Activated T-cell treated with anti-CD3 and anti-CD28 coated beads, Interleukin-2, amount 50 U/mL, for 24 hours (primary cell): ENCODE results near the gene DAZAP1.

Experiments
- DNase-seq: peaks from one replicate; pipeline ENCODE4 v3.0.0-alpha.2; 2020
- H3K27ac Mint-ChIP-seq: 2 replicates; pipeline ENCODE4 v1.8.0; 2020; ENCODE audit warnings: mild to moderate bottlenecking, mixed read lengths
- H3K27me3 Mint-ChIP-seq: 2 replicates; pipeline ENCODE4 v1.8.0; 2020; ENCODE audit warnings: mixed read lengths
- H3K36me3 Mint-ChIP-seq: 2 replicates; pipeline ENCODE4 v1.8.0; 2020; ENCODE audit warnings: low read depth, mixed read lengths
- H3K4me1 Mint-ChIP-seq: 2 replicates; pipeline ENCODE4 v1.8.0; 2020; ENCODE audit warnings: low read depth, mixed read lengths
- H3K4me3 Mint-ChIP-seq: 2 replicates; pipeline ENCODE4 v1.8.0; 2020; ENCODE audit warnings: mild to moderate bottlenecking, moderate library complexity, mixed read lengths
- H3K9me3 Mint-ChIP-seq: 2 replicates; pipeline ENCODE4 v1.8.0; 2020; ENCODE audit warnings: mixed read lengths

The DAZAP1 gene

DNA sequence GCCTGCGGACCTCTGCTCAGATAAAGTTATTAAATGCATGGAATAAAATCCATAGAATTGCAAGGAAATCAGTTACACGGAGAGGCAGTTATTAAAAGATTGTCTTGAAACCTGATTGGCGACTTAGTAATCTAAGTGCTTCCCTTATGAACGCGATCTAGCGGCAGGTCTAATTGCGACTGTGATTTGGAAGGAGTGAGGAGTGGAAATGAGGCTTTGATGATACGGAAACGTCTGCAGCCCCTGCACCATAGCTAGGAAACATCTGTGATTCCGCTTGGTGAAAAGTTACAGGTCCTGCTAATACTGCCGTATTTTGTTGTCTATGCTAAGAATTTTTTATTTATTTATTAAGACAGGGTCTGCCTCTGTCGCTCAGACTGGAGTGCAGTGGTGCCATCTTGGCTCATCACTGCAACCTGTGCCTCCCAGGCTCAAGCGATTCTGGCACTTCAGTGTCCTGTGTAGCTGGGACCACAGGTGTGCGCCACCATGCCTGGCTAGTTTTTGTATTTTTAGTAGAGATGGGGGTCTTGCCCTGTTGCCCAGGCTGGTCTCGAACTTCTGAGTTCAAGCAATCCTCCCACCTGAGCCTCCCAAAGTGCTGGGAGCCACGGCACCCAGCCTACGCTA, 22.8 kb upstream of the DAZAP1 start:
- Mint-ChIP-seq H3K4me1 (peaks cover 27% of the 10 kb centered on the region), H3K27me3 (peaks cover 3% of the 10 kb centered on the region), H3K27ac (peak overlapping the region; percentile 84), H3K36me3 (peaks cover 38% of the 10 kb centered on the region), H3K4me3 (peak overlapping the region; percentile 87), H3K9me3 (no peaks in the 10 kb centered on the region)
- no peak for DNase-seq

DNA sequence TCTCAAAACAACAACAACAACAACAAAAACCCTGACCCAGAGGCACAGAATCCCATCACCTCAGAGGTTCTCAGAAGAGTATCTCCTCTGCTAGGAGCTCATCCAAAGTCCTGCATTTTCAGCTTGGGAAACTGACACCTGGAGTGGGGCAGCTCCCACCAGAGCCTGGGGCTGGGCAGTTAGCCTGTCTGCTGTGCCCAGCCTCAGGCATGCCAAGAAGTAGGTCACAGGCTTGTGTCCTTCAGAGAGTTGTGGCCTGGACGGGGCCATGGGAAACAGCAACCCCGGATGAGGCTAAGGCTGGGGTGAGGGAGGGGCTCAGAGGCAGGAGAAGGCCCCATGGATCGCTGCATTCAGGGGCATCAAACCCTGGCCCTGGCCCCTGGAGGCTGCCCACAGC, 21.6 kb upstream of the DAZAP1 start:
- H3K36me3 Mint-ChIP-seq, result peaks cover 48% of the 10 kb centered on the region
- H3K4me1 Mint-ChIP-seq, result peaks cover 27% of the 10 kb centered on the region
- no peaks in the 10 kb centered on the region for H3K9me3 Mint-ChIP-seq
- no peak for DNase-seq
- H3K27ac Mint-ChIP-seq, result no peak overlapping the region
- no peak overlapping the region for H3K4me3 Mint-ChIP-seq
- H3K27me3 Mint-ChIP-seq, result peaks cover 3% of the 10 kb centered on the region

DNA sequence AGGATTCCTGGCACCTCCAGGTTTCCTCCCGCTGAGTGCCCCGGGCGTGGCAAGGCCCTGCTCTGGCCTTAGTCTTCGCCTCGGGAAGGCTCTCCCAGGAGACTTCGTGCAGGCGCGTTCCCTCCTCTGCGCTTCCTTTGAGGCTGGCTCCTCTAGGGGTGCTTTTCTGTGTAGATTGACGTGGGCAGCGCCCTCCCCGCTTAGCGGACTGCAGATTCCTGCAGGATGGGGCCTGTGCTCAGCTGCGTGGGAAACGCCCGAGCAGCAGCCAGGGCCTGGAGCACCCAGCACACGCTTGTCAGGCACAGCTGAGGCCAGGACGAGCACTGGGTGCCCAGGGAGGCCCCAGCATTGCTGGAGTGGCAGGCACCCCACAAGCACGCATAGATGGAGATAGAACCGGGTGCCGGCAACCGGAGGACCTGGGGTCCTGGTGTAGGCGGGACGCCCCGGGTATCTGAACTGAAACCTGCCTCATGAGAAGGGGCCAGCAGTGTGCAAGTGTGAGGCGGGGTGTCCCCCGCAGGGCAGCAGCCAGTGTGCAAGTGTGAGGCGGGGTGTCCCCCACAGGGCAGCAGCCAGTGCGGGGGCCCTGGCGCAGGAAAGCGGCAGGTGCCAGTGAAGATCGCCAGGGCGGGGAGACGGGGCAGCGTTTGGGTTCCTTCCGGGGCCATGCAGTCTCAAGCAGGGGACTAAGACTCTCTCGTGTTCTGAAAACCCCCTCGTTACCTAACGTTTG, 20.3 kb upstream of the DAZAP1 start:
- no peak for DNase-seq
- H3K27me3 Mint-ChIP-seq, result peaks cover 3% of the 10 kb centered on the region
- H3K36me3 Mint-ChIP-seq, result peaks cover 57% of the 10 kb centered on the region
- H3K27ac Mint-ChIP-seq, result no peak overlapping the region
- no peaks in the 10 kb centered on the region for H3K9me3 Mint-ChIP-seq
- no peak overlapping the region for H3K4me3 Mint-ChIP-seq
- peaks cover 27% of the 10 kb centered on the region for H3K4me1 Mint-ChIP-seq

DNA sequence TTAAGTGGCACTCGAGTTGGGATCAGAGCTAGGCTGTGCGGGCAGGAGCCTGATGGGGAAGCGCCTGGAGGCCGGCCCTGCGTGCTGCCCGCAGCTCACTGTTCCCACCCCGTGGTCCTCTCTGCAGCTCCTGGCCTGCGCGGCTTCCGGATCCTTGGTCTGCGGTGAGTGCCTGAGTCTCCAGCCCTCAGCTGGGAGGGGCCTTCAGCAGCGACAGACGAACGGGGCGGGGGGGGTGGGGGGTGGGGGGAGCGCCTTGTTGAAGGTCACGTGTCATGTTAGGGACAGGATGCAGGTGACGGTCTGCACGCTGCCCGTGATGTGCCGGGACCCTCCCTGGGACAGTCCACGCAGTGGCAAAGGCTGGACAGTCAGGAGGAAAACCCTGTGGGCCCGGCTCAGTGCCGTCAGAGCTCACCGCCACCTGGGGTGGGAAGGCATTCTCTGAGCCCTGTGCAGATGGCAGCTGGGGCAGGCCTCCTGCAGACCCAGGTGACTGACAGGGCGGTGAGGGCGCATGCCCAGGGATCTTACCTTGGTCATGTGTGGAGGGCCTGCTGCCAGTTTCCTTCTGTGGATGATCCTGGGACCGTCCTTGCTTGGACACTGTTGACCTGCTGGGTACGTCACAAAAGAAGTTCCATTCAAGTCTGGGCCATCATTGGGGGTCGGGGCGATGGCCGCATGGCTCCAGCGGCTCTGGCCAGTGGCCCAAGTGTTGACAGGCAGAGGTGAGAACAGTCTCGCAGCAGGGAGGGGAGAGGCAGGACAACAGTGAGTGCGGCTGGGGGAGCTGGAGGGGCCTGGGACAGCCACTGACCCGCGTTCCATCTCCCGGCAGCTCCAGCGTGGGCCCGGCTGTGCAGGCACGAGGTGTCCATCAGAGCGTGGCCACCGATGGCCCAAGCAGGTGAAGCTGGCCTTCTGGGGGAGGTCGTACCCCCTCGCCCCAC, 19.4 kb upstream of the DAZAP1 start:
- H3K4me3 Mint-ChIP-seq, result no peak overlapping the region
- peaks cover 66% of the 10 kb centered on the region for H3K36me3 Mint-ChIP-seq
- H3K9me3 Mint-ChIP-seq, result no peaks in the 10 kb centered on the region
- peaks cover 3% of the 10 kb centered on the region for H3K27me3 Mint-ChIP-seq
- H3K27ac Mint-ChIP-seq, result no peak overlapping the region
- no peak for DNase-seq
- H3K4me1 Mint-ChIP-seq, result peaks cover 25% of the 10 kb centered on the region

DNA sequence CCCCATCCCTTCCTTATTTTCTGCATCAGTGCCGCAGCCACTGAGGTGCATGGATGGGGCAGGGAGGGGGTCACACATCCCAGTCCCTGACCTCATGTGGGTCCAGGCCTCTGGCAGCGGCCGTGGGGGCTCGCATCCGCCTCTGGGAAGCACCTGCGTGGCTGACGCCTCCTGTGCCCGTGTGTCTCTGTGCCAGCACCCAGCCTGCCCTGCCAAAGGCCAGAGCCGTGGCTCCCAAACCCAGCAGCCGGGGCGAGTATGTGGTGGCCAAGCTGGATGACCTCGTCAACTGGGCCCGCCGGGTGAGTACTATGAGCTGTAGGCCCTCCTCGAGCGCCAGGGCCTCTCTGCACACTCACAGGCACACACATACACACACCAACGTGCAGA, 18.8 kb upstream of the DAZAP1 start:
- no peak overlapping the region for H3K4me3 Mint-ChIP-seq
- H3K4me1 Mint-ChIP-seq, result peaks cover 19% of the 10 kb centered on the region

DNA sequence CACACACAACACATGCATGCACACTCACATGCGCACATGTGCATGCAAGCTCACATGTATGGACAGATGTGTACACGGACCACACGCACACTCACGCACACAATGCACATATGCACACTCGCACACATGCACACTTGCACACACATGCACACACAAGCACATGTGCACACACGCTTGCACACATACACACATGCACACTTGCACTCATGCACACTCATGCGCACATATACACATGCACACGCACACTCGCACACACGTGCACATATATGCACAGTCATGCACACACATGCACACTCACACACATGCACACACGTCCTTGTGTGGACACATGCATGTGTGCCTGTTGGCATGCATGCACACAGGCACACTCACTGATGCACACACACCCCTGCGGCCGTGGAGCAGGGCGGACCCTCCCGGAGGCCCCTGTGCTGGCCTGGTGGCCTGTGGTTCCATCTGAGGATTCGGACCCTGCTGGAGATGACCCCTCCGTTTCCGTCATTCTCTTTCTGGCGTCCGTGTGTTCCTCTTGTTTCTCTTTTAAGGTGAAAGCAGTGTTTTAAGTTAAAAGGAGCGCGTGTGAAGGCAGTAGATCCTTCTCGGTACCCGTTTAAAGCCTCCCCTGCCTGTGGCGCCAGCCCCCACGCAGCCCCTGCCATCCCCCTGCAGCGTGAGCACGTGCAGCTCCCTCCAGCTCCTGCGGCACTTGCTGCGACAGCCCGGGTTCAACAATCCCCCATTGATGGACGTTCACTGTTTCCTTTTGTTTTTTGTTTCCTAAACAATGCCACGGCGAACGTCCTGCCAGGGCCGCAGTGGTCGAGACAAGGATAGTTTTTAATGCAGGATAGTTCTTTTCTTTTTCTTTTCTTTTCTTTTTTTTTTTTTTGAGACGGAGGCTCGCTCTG, 18.1 kb upstream of the DAZAP1 start:
- Mint-ChIP-seq H3K27me3 (no peaks in the 10 kb centered on the region), H3K36me3 (peaks cover 71% of the 10 kb centered on the region), H3K27ac (no peak overlapping the region)

More for the DNA sequence above, 18.8 kb upstream of the DAZAP1 start:
- Mint-ChIP-seq H3K27ac (no peak overlapping the region), H3K36me3 (peaks cover 69% of the 10 kb centered on the region), H3K9me3 (no peaks in the 10 kb centered on the region), H3K27me3 (no peaks in the 10 kb centered on the region)
- no peak for DNase-seq

DNA sequence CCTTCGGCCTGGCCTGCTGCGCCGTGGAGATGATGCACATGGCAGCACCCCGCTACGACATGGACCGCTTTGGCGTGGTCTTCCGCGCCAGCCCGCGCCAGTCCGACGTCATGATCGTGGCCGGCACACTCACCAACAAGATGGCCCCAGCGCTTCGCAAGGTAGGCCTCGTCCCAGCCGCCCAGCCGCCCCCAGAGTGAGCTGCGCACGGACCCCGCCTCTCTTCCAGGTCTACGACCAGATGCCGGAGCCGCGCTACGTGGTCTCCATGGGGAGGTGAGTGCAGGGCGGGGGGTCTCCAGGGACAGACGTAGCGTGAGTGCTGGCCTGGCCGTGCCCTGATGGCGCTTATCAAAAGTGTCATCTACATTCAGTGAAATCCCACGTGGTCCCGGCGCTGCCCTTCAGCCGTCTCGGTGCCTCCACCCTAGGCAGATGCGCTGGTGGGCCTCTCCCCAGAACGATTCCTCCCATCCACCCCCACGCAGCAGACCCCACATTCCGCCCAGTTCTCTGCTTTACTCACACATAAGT, 16.4 kb upstream of the DAZAP1 start:
- Mint-ChIP-seq H3K4me1 (peaks cover 8% of the 10 kb centered on the region), H3K36me3 (peaks cover 70% of the 10 kb centered on the region), H3K4me3 (no peak overlapping the region), H3K27ac (no peak overlapping the region), H3K9me3 (no peaks in the 10 kb centered on the region), H3K27me3 (no peaks in the 10 kb centered on the region)
- DNase-seq, result no peak

More for the DNA sequence above, 18.1 kb upstream of the DAZAP1 start:
- H3K4me3 Mint-ChIP-seq, result no peak overlapping the region
- no peak for DNase-seq
- H3K9me3 Mint-ChIP-seq, result no peaks in the 10 kb centered on the region
- peaks cover 18% of the 10 kb centered on the region for H3K4me1 Mint-ChIP-seq

DNA sequence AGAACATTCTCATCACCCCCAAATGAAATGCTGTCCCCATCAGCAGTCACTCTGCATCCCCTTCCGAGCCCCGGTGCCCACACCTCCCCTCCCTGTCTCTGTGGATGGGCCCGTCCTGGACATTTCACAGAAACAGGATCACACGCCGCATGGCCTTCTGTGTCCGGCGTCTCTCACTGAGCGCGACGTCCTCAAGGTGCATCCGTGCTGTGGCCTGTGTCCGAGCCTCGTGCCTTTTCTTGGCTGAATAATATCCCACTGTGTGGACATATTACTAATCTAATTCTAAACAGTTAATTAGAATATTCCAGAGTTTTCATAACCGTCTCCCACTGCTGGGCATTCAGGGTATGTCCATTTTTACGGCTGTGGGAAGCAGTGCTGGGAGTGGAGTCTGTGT, 15.0 kb upstream of the DAZAP1 start:
- peak overlapping the region; percentile 33 for H3K27ac Mint-ChIP-seq
- no peaks in the 10 kb centered on the region for H3K9me3 Mint-ChIP-seq
- H3K4me3 Mint-ChIP-seq, result no peak overlapping the region
- H3K4me1 Mint-ChIP-seq, result peaks cover 6% of the 10 kb centered on the region
- H3K27me3 Mint-ChIP-seq, result no peaks in the 10 kb centered on the region
- H3K36me3 Mint-ChIP-seq, result peaks cover 61% of the 10 kb centered on the region
- no peak for DNase-seq

DNA sequence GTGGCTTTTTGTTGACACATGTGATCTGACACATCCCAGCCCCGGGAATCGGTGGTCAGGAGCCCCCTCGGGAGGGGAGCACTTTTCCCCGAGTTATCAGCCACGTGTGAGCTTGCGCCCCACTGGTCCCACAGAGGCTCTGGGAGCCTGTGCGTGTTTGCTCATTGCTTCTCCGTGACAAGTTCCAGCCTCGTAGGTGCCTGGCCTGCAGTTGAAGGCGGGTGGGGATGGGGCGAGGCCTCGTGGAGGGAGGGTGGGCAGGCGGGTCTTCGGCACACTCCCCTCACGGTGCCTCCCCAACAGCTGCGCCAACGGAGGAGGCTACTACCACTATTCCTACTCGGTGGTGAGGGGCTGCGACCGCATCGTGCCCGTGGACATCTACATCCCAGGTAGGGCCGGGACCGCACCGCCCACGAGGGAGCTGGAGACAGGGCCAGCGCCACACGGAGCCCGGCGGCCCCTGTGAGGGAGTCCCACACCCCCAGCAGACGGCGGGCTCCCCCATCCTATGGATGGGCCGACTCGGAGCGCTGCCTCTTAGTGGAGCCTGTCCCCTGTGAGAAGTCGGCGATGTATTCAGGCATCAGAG, 14.4 kb upstream of the DAZAP1 start:
- H3K4me3 Mint-ChIP-seq, result no peak overlapping the region
- peaks cover 6% of the 10 kb centered on the region for H3K4me1 Mint-ChIP-seq
- no peaks in the 10 kb centered on the region for H3K27me3 Mint-ChIP-seq
- DNase-seq, result no peak
- H3K36me3 Mint-ChIP-seq, result peaks cover 61% of the 10 kb centered on the region
- no peaks in the 10 kb centered on the region for H3K9me3 Mint-ChIP-seq
- no peak overlapping the region for H3K27ac Mint-ChIP-seq

DNA sequence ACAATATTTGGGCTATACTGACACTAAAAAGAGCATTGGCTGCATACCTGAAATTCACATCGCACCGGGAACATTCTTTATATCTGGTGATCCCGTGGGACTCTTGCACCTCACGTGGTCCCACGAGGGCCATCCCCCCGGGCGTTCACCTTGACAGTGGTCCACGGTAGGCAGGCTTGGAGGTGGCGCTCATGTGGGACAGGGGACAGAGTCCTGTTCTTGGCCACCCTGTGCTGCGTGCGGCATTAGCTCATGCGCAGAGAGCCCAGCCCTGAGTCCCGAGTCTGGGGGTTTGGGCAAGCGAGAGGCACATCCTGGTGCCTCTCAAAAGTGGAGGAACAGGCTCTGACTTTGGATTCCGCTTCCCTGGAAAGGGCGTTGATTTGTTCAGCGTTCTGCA, 13.5 kb upstream of the DAZAP1 start:
- DNase-seq, result no peak
- Mint-ChIP-seq H3K4me3 (no peak overlapping the region), H3K27ac (peak overlapping the region; percentile 37), H3K36me3 (peaks cover 56% of the 10 kb centered on the region), H3K9me3 (no peaks in the 10 kb centered on the region), H3K27me3 (no peaks in the 10 kb centered on the region), H3K4me1 (peaks cover 8% of the 10 kb centered on the region)

DNA sequence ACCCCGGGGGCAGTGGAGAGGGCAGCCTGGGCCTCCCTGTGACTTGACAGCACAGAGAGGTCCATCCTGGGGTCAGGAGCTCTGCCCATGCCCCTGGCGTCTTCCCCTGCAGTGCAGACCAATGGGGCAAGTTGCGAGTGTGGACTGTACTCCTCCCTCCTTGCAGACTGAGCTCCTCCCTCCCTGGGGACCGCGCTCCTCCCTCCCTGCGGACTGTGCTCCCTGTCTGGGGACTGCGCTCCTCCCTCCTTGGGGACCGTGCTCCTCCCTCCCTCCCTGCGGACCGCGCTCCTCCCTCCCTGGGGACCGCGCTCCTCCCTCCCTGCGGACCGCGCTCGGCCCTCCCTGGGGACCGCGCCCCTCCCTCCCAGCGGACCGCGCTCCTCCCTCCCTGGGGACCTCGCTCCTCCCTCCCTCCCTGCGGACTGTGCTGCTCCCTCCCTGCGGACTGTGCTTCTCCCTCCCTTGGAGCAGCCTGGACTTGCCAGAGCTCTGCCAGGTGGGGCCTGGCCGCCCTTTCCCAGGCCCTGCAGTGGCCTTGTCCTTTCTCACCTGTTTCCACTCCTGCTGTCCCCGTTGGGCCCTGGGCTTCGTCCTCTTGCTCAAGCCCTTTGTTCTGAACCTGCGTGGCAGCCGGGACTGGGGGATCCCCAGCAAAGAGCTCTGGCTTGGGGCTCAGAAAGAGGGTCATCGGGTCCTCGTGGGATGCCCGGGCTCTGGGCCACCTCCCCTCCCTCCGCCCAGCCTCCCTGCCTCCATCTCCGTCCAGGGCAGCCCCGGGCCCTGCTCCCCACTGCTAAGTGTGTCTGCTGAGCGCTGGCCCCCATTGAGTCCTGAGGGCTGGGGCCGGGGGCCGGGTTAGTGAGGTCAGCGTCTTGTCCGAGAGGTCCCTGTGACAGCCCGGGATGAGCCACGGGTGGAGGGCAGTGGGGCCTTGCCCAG, 12.9 kb upstream of the DAZAP1 start:
- Mint-ChIP-seq H3K36me3 (peaks cover 49% of the 10 kb centered on the region), H3K27ac (peak overlapping the region; percentile 37), H3K4me3 (no peak overlapping the region), H3K27me3 (no peaks in the 10 kb centered on the region), H3K9me3 (no peaks in the 10 kb centered on the region), H3K4me1 (peaks cover 8% of the 10 kb centered on the region)
- DNase-seq, result no peak

DNA sequence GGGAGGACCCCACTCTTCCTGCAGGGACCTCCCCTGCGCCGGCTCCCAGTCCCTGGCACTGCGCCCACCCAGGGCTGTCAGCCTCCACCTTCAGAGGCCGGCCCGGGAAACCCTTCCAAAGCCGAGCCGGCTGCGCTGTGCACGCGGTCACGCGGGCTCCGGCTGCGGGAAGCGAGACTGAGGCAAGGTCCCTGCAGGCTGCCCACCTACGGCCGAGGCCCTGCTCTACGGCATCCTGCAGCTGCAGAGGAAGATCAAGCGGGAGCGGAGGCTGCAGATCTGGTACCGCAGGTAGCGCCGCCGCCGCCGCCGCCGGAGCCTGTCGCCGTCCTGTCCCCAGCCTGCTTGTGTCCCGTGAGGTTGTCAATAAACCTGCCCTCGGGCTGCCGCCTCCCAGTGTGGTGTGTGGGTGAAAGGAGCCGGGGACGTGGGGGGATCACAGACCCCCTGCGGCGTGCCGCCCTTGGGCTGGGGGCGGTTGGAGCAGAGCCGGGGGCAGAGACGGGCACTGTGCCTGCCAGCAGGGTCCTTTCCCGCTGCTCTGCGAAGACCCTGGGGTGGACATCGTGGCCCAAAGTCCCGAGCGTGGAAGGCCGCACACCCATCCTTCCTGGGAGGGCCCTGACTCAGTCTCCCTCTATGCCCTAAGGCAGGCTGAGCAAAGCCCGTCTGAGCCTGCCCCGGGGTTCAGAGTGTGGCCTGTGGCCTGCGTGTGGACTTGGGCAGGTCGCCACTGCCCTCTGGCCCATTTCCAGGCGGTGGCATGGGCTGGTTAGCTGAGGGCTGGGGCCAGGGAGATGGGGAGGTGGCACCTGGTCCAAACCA, 12.0 kb upstream of the DAZAP1 start:
- no peak for DNase-seq
- Mint-ChIP-seq H3K9me3 (no peaks in the 10 kb centered on the region), H3K36me3 (peaks cover 42% of the 10 kb centered on the region), H3K27me3 (no peaks in the 10 kb centered on the region), H3K4me1 (peaks cover 8% of the 10 kb centered on the region), H3K4me3 (no peak overlapping the region), H3K27ac (no peak overlapping the region)
